OCI-LY1 (cell line): ENCODE results near the gene PRKG1.

Source experiments
- H2AFZ ChIP-seq: fragments of 200-600 bp; sonication (generic), shearing (Covaris generic); 2 replicates; pipeline ENCODE4 v1.6.0; 2014; ENCODE audit warnings: antibody characterized with exemption, mild to moderate bottlenecking, low read length
- H3F3A ChIP-seq: fragments of 200-600 bp; sonication (generic), shearing (Covaris generic); 2 replicates; pipeline ENCODE4 v1.6.0; 2014; ENCODE audit warnings: mild to moderate bottlenecking, antibody characterized with exemption, low read length, moderate library complexity; ENCODE audit not compliant: insufficient read depth
- H3K27ac ChIP-seq: fragments of 200-600 bp; sonication (generic); 2 replicates; pipeline ENCODE4 v1.5.1; 2014; ENCODE audit warnings: low read length, mixed run types, mild to moderate bottlenecking, low read depth; ENCODE audit not compliant: poor library complexity, severe bottlenecking
- H3K27me3 ChIP-seq: fragments of 200-600 bp; sonication (generic); 2 replicates; pipeline ENCODE4 v1.6.0; 2014; ENCODE audit warnings: antibody characterized with exemption, mild to moderate bottlenecking, low read length, moderate library complexity; ENCODE audit not compliant: insufficient read depth
- H3K36me3 ChIP-seq: fragments of 200-600 bp; sonication (generic); 2 replicates; pipeline ENCODE4 v1.6.1; 2014; ENCODE audit warnings: mild to moderate bottlenecking, antibody characterized with exemption, low read length, moderate library complexity, mixed read lengths; ENCODE audit not compliant: insufficient read depth
- H3K4me1 ChIP-seq: fragments of 200-600 bp; sonication (generic); 2 replicates; pipeline ENCODE4 v1.5.1; 2014; ENCODE audit warnings: mild to moderate bottlenecking, low read length, moderate library complexity; ENCODE audit not compliant: insufficient read depth, severe bottlenecking
- H3K4me2 ChIP-seq: fragments of 200-600 bp; sonication (generic), shearing (Covaris generic); 2 replicates; pipeline ENCODE4 v1.6.1; 2014; ENCODE audit warnings: low read length
- H3K4me3 ChIP-seq: fragments of 200-600 bp; sonication (generic); 2 replicates; pipeline ENCODE4 v1.5.1; 2014; ENCODE audit warnings: low read length, low read depth, mild to moderate bottlenecking, mixed read lengths; ENCODE audit not compliant: poor library complexity, severe bottlenecking
- H3K79me2 ChIP-seq: fragments of 200-600 bp; shearing (Covaris generic); 2 replicates; pipeline ENCODE4 v1.6.1; 2016; ENCODE audit warnings: mixed run types, low read length, mixed read lengths; ENCODE audit not compliant: insufficient read depth
- H3K9ac ChIP-seq: fragments of 200-600 bp; sonication (generic), shearing (Covaris generic); 2 replicates; pipeline ENCODE4 v1.6.1; 2014; ENCODE audit warnings: mild to moderate bottlenecking, low read length, mixed read lengths
- H3K9me2 ChIP-seq: fragments of 200-600 bp; sonication (generic), shearing (Covaris generic); 2 replicates; pipeline ENCODE4 v1.6.1; 2014; ENCODE audit warnings: low read depth, mild to moderate bottlenecking, low read length, mixed read lengths
- H3K9me3 ChIP-seq: fragments of 200-600 bp; shearing (Covaris generic); 2 replicates; pipeline ENCODE4 v1.6.1; 2014; ENCODE audit warnings: low read length, mixed read lengths
- H4K20me1 ChIP-seq: fragments of 200-600 bp; sonication (generic), shearing (Covaris generic); 2 replicates; pipeline ENCODE4 v1.6.0; 2016; ENCODE audit warnings: mild to moderate bottlenecking, low read length; ENCODE audit not compliant: insufficient read depth
- EZH2 ChIP-seq: fragments of 200-600 bp; sonication (generic), shearing (Covaris generic); IDR thresholded peaks from 2 replicates; pipeline ENCODE4 v1.8.0; 2017; ENCODE audit warnings: borderline replicate concordance, mixed run types, mild to moderate bottlenecking, antibody characterized with exemption, low read length, moderate library complexity, mixed read lengths
- TF ChIP-seq, protein P1 (sequence below): fragments of 200-600 bp; sonication (generic), shearing (Covaris generic); IDR thresholded peaks from 2 replicates; pipeline ENCODE4 v1.5.1; 2017; ENCODE audit warnings: mild to moderate bottlenecking, antibody characterized with exemption, low read length, moderate library complexity, mixed read lengths

PRKG1 gene

GRCh38 chr10:51530541-51530940 is 456.3 kb downstream of the PRKG1 start:
- Histone ChIP-seq H3K79me2 (no peaks in the 10 kb centered on the region), H3K9me2 (no peaks in the 10 kb centered on the region), H3K27ac (no peak overlapping the region), H3K36me3 (no peaks in the 10 kb centered on the region), H4K20me1 (no peaks in the 10 kb centered on the region), H3K4me2 (no peak overlapping the region), H3K9ac (no peak overlapping the region), H3F3A (no peaks in the 10 kb centered on the region), H3K9me3 (no peaks in the 10 kb centered on the region), H3K4me1 (no peaks in the 10 kb centered on the region), H3K4me3 (no peak overlapping the region), H2AFZ (no peak overlapping the region), H3K27me3 (no peaks in the 10 kb centered on the region)
- TF ChIP-seq EZH2: no peak
- TF ChIP-seq, protein P1, sequence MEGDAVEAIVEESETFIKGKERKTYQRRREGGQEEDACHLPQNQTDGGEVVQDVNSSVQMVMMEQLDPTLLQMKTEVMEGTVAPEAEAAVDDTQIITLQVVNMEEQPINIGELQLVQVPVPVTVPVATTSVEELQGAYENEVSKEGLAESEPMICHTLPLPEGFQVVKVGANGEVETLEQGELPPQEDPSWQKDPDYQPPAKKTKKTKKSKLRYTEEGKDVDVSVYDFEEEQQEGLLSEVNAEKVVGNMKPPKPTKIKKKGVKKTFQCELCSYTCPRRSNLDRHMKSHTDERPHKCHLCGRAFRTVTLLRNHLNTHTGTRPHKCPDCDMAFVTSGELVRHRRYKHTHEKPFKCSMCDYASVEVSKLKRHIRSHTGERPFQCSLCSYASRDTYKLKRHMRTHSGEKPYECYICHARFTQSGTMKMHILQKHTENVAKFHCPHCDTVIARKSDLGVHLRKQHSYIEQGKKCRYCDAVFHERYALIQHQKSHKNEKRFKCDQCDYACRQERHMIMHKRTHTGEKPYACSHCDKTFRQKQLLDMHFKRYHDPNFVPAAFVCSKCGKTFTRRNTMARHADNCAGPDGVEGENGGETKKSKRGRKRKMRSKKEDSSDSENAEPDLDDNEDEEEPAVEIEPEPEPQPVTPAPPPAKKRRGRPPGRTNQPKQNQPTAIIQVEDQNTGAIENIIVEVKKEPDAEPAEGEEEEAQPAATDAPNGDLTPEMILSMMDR: no peak

GRCh38 chr10:51532044-51532443 is 457.8 kb downstream of the PRKG1 start:
- Histone ChIP-seq H3K4me3 (no peak overlapping the region), H3K4me2 (no peak overlapping the region), H3K9ac (no peak overlapping the region), H3F3A (no peaks in the 10 kb centered on the region), H3K27ac (no peak overlapping the region), H2AFZ (no peak overlapping the region), H3K27me3 (no peaks in the 10 kb centered on the region), H3K79me2 (no peaks in the 10 kb centered on the region), H3K9me2 (no peaks in the 10 kb centered on the region), H3K36me3 (no peaks in the 10 kb centered on the region), H3K4me1 (no peaks in the 10 kb centered on the region), H3K9me3 (no peaks in the 10 kb centered on the region), H4K20me1 (no peaks in the 10 kb centered on the region)
- TF ChIP-seq EZH2: no peak
- TF ChIP-seq, protein P1: no peak

DNA sequence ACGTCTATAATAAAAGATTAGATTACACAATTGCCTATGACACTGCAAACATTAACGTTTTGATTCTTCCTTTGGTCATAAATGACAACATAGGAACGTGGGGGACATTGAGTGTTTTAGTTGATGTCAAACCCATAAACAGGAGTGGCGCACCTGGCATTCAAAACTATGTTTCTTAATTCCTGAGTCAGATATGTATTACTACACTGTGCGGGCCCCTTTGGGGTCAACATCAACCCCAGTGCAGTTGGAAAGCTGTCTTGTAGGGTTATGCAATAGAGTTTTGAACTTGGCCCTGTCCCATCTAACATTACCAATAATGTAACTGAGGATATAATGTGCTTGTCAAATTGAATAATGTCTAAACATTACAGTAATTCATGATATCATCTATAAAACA is 468.6 kb downstream of the PRKG1 start:
- H2AFZ ChIP-seq: no peak overlapping the region
- no peaks in the 10 kb centered on the region for H3F3A ChIP-seq
- no peak overlapping the region for H3K9ac ChIP-seq
- no peaks in the 10 kb centered on the region for H4K20me1 ChIP-seq
- H3K27ac ChIP-seq: no peak overlapping the region
- no peaks in the 10 kb centered on the region for H3K4me1 ChIP-seq
- H3K4me2 ChIP-seq: no peak overlapping the region
- H3K36me3 ChIP-seq: no peaks in the 10 kb centered on the region
- H3K27me3 ChIP-seq: no peaks in the 10 kb centered on the region
- no peaks in the 10 kb centered on the region for H3K9me2 ChIP-seq
- no peaks in the 10 kb centered on the region for H3K79me2 ChIP-seq
- TF ChIP-seq EZH2: no peak
- TF ChIP-seq, protein P1: no peak
- H3K4me3 ChIP-seq: no peak overlapping the region
- no peaks in the 10 kb centered on the region for H3K9me3 ChIP-seq
